HG02610 (cell line): ENCODE results near the gene NBAS.

Source experiments
- ATAC-seq: cut with Tn5 transposase; IDR thresholded peaks from one replicate; pipeline ENCODE4 v1.9.1; 2021; ENCODE audit warnings: mild to moderate bottlenecking, moderate library complexity; ENCODE audit not compliant: unreplicated experiment

NBAS gene

GRCh38 chr2:15591692-15592463 is 30.7 kb upstream of the NBAS start, which contains the start of gene DDX1:
Gene DDX1, plus strand, starts transcription at chr2:15591868. Its CDS starts 66 bp downstream, at chr2:15591934.
- peak; percentile 96 for ATAC-seq

GRCh38 chr2:15591373-15591691 is 30.2 kb upstream of the NBAS start:
- no peak for ATAC-seq

- no peak for ATAC-seq
Measured at GRCh38 chr2:15588329-15588919, 27.3 kb upstream of the NBAS start.

GRCh38 chr2:15584767-15585469 is 23.8 kb upstream of the NBAS start:
- no peak for ATAC-seq

- no peak for ATAC-seq
Measured at GRCh38 chr2:15584316-15584715, 23.2 kb upstream of the NBAS start.

- no peak for ATAC-seq
Measured at GRCh38 chr2:15583826-15584225, 22.7 kb upstream of the NBAS start.

GRCh38 chr2:15582710-15583357 is 21.7 kb upstream of the NBAS start:
- ATAC-seq, result no peak

GRCh38 chr2:15580451-15580850 is 19.3 kb upstream of the NBAS start:
- no peak for ATAC-seq

- no peak for ATAC-seq
Measured at GRCh38 chr2:15579641-15580040, 18.5 kb upstream of the NBAS start.

- peak; percentile 90 for ATAC-seq
Measured at GRCh38 chr2:15577071-15577735, 16.1 kb upstream of the NBAS start.

- ATAC-seq, result no peak
Measured at GRCh38 chr2:15571729-15572128, 10.6 kb upstream of the NBAS start.

GRCh38 chr2:15570104-15570503 is 9.0 kb upstream of the NBAS start:
- ATAC-seq, result no peak

- ATAC-seq, result no peak
Measured at GRCh38 chr2:15568874-15569273, 7.7 kb upstream of the NBAS start.

GRCh38 chr2:15566912-15567311 is 5.8 kb upstream of the NBAS start:
- no peak for ATAC-seq

GRCh38 chr2:15565994-15566671 is 5.0 kb upstream of the NBAS start:
- ATAC-seq, result no peak

GRCh38 chr2:15565392-15565791 is 4.3 kb upstream of the NBAS start:
- ATAC-seq, result no peak

- ATAC-seq, result no peak
Measured at GRCh38 chr2:15563227-15564100, 2.3 kb upstream of the NBAS start.

GRCh38 chr2:15562354-15563031 is 1.4 kb upstream of the NBAS start:
- no peak for ATAC-seq
